Immature natural killer cell (primary cell): ENCODE results near the gene ARHGEF37. TPM values are rescaled to one million over a fixed set of nuclear protein-coding genes. Genes with fewer than 3 reads are reported as not detected.

ENCODE experiments used
- DNase-seq, 3 donors: peaks; one replicate each; pipeline ENCODE4 v3.0.0; 2022; ENCODE audit warnings: mixed read lengths in 1 of 3
- H3K27ac Mint-ChIP-seq, 6 donors: one replicate each; pipeline ENCODE4 v1.8.0; 2020; ENCODE audit warnings: mixed read lengths in 6 of 6, mild to moderate bottlenecking in 5 of 6, inconsistent platforms in 4 of 6, moderate library complexity in 3 of 6
- H3K27me3 Mint-ChIP-seq, 3 donors: one replicate each; pipeline ENCODE4 v1.8.0; 2020 to 2021; ENCODE audit warnings: low read depth in 3 of 3, mild to moderate bottlenecking in 3 of 3, mixed read lengths in 3 of 3, moderate library complexity in 3 of 3, inconsistent platforms in 1 of 3
- H3K36me3 Mint-ChIP-seq, 3 donors: one replicate each; pipeline ENCODE4 v1.8.0; 2020; ENCODE audit warnings: mixed read lengths in 3 of 3, inconsistent platforms in 2 of 3, mild to moderate bottlenecking in 2 of 3
- H3K4me1 Mint-ChIP-seq, 2 donors: one replicate each; pipeline ENCODE4 v1.8.0; 2020; ENCODE audit warnings: inconsistent platforms in 2 of 2, mild to moderate bottlenecking in 2 of 2, mixed read lengths in 2 of 2, moderate library complexity in 1 of 2
- H3K4me3 Mint-ChIP-seq, 5 donors: one replicate each; pipeline ENCODE4 v1.8.0; 2020; ENCODE audit warnings: mild to moderate bottlenecking in 5 of 5, mixed read lengths in 5 of 5, inconsistent platforms in 3 of 5, moderate library complexity in 3 of 5
- H3K9me3 Mint-ChIP-seq, 6 donors: one replicate each; pipeline ENCODE4 v1.8.0; 2020; ENCODE audit warnings: mild to moderate bottlenecking in 6 of 6, mixed read lengths in 6 of 6, inconsistent platforms in 4 of 6, moderate library complexity in 3 of 6
- polyA plus RNA-seq, 3 donors: library from polyadenylated mRNA; unstranded; fragments of 300-500 nt; fragmentation: Illumina TruSeq; gene quantifications; one replicate each; pipeline ENCODE4 v1.2.3, GENCODE V29; 2021

The ARHGEF37 gene
- polyA plus RNA-seq, 3 donors from 2014 or later: 0.47 TPM; not detected in 2

DNA sequence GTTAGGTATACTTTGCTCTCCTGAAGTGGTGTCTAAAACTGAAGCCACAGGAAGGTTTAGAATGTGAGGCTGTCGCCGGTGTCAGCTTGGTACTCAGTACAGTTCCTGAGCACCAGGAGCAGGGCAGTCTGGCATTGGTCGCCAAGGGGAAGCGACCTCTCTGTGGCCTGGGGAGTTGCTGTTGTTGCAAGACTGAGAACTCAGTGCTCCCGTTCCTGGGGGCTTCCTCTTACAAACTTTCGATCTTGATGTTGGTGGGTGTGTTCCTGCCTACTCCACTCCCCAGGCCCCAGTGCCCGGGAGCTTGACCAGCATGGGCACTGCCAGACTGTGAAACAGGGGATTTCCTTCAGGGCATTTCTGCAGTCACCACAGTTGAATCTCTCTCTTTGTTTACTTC, 96.4 kb downstream of the ARHGEF37 start:
- H3K9me3 Mint-ChIP-seq: peaks cover 0 to 4% (median 0%) of the 10 kb centered on the region in 6 donors
- H3K36me3 Mint-ChIP-seq: no peaks in the 10 kb centered on the region
- DNase-seq: no peak
- H3K27me3 Mint-ChIP-seq: peaks cover 2 to 10% (median 4%) of the 10 kb centered on the region in 3 donors
- H3K4me3 Mint-ChIP-seq: no peak overlapping the region
- no peaks in the 10 kb centered on the region for H3K4me1 Mint-ChIP-seq
- no peak overlapping the region for H3K27ac Mint-ChIP-seq

DNA sequence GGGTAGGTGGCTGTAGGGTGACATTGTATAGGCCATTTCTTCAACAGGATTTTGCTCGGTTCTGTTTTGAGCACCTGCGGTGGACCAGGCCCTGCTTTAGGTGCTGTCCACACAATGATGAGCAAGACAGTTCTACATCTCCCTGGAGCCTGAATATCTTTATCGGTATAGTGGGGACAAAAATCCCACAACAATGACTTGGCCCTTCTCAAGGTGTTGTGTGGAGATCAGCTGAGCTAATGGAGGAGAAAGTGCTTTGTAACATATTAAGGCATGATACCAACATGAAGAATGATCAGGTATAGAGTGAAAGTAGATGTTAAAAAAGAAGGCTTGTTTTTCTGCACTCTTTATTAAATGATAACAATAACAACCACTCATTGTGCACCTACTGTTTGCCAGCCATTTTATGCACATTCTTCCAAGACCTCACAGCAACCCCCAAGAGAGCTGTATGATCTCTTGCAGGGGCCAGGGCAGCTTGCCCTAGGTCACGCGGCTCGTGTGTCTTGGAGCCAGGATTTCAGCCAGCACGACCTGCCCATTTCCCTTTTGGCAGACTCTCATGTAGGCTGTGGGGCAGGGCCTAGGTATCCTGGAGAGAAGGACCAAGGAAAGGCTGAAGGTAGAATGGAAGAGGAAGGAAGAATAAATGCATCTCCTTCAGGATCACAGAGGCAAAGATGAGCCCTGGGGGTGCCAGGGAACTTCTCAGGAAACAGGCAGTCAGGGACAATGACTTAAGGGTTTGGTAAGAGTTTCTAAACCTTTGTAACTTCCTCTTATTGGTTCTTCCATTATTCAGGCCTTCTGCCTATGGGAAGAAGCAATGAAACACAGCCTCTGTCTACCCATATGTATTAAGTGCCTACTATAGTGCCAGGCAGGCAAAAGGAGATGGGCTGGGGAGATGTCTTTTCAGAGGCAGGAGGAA, 98.8 kb downstream of the ARHGEF37 start:
- Mint-ChIP-seq H3K4me1 (no peaks in the 10 kb centered on the region), H3K36me3 (no peaks in the 10 kb centered on the region), H3K9me3 (no peaks in the 10 kb centered on the region), H3K27ac (no peak overlapping the region), H3K4me3 (no peak overlapping the region), H3K27me3 (peaks cover 4 to 15% (median 6%) of the 10 kb centered on the region in 3 donors)
- no peak for DNase-seq

DNA sequence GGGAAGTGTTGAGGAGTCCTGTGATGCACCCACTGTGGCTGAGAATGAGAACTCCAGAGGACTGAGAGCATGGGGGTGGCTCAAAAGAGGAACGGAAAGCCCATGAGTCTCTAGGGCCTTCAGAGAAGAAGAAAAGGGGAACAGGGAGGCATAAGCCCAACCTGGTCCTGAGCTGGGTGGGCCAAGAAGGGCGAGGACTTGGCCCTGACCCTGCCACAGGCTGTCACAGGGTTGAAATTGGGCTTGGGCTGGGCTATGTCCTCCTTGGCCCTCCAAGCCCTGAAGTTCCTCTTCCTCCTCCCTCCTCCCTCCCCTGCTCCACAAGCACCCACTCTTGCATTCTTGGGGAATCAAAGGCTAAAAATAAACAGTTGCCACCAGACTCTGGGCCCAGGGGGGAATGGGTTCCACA, 99.5 kb downstream of the ARHGEF37 start:
- no peaks in the 10 kb centered on the region for H3K36me3 Mint-ChIP-seq
- no peak overlapping the region for H3K4me3 Mint-ChIP-seq
- H3K27ac Mint-ChIP-seq: no peak overlapping the region
- H3K9me3 Mint-ChIP-seq: no peaks in the 10 kb centered on the region
- H3K27me3 Mint-ChIP-seq: peaks cover 4 to 15% (median 6%) of the 10 kb centered on the region in 3 donors
- H3K4me1 Mint-ChIP-seq: no peaks in the 10 kb centered on the region
- no peak for DNase-seq

DNA sequence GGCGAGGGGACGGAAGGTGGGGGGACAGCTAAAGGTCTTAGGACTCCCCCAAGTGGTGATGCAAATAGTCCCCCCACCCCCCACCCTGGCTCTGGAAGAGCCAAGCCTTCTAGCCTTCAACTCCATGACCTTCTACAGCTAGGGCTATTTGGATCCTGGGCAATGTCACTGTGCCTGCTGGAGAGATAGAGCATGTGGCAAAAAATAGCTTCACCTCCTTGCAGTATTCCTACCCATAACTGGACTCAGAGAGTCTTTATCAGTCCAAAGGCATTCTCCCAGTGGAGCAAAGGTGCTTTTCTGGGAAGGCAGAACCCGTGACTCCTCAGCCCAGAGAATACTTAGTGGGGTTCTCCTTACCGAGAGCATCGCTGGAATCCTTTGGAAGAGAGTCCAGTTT, 100.0 kb downstream of the ARHGEF37 start:
- no peaks in the 10 kb centered on the region for H3K4me1 Mint-ChIP-seq
- H3K27ac Mint-ChIP-seq: no peak overlapping the region
- H3K9me3 Mint-ChIP-seq: no peaks in the 10 kb centered on the region
- no peak overlapping the region for H3K4me3 Mint-ChIP-seq
- H3K27me3 Mint-ChIP-seq: peaks cover 4 to 11% (median 6%) of the 10 kb centered on the region in 3 donors
- no peak for DNase-seq
- no peaks in the 10 kb centered on the region for H3K36me3 Mint-ChIP-seq

DNA sequence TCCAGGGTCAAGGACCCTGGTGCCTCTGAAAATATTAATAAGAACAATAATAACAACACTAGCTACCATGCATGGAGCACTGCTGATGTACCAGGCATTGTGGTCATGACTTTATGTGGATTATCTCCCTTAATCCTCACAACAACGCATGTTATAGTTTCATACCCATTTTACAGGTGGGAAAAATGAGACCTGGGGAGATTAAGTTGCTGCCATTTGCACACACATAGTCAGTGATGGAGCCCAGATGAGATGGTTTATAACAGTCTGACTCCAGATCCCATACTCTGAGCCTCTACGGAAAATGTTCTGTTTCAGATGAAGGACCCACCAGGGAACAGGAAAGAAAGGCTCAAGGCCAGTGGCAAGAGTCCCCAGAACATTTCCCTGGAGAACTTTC, 100.6 kb downstream of the ARHGEF37 start:
- peaks cover 3 to 11% (median 6%) of the 10 kb centered on the region in 3 donors for H3K27me3 Mint-ChIP-seq
- no peaks in the 10 kb centered on the region for H3K36me3 Mint-ChIP-seq
- no peak overlapping the region for H3K4me3 Mint-ChIP-seq
- DNase-seq: no peak
- H3K4me1 Mint-ChIP-seq: no peaks in the 10 kb centered on the region
- H3K9me3 Mint-ChIP-seq: no peaks in the 10 kb centered on the region
- no peak overlapping the region for H3K27ac Mint-ChIP-seq

DNA sequence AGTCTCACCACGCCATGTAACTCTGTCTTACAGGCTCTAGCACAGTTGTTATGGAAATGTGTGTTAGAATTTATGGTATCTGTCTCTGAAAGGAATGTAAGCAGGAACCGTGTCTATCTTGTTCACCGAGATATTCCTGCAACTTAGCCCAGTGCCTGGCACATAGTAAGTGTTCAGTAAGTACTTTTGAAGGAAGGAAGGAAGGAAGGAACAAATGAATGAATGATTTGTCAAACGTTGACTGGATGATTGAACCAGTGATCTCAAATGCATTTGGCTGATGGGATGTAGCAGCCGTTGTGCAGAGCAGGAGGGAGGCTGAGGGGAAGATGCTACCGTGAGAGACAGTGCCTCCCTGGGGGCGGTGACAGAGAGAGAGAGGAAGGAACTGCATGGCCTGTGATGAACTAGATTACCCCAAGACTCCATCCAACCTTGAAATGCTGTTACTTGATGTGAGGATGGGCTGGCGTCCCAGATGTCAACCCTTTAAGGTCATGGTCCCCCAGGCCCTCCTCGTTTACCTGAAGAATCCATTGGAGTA, 101.3 kb downstream of the ARHGEF37 start:
- Mint-ChIP-seq H3K27ac (no peak overlapping the region), H3K9me3 (no peaks in the 10 kb centered on the region), H3K4me1 (no peaks in the 10 kb centered on the region), H3K4me3 (no peak overlapping the region), H3K36me3 (no peaks in the 10 kb centered on the region), H3K27me3 (peaks cover 2 to 11% (median 6%) of the 10 kb centered on the region in 3 donors)
- no peak for DNase-seq

DNA sequence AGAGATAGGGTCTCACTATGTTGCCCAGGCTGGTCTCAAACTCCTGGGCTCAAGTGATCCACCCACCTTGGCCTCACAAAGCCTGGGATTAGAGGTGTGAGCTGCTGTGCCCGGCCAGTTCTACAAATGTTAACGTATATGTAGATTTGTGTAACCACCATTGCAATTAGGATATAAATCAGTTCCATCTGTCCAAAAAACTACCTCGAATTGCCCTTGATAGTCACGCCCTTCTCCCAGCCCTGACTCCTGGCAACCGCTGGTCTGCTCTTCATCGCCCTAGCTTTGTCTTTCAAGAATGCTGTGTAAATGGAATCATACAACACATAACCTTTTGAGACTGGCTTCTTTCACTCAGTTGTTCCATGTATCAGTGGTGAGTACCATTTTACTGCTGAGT, 102.7 kb downstream of the ARHGEF37 start:
- Mint-ChIP-seq H3K36me3 (no peaks in the 10 kb centered on the region), H3K4me3 (no peak overlapping the region), H3K27me3 (peaks cover 2 to 19% (median 6%) of the 10 kb centered on the region in 3 donors), H3K27ac (no peak overlapping the region), H3K4me1 (no peaks in the 10 kb centered on the region), H3K9me3 (no peaks in the 10 kb centered on the region)
- DNase-seq: no peak

DNA sequence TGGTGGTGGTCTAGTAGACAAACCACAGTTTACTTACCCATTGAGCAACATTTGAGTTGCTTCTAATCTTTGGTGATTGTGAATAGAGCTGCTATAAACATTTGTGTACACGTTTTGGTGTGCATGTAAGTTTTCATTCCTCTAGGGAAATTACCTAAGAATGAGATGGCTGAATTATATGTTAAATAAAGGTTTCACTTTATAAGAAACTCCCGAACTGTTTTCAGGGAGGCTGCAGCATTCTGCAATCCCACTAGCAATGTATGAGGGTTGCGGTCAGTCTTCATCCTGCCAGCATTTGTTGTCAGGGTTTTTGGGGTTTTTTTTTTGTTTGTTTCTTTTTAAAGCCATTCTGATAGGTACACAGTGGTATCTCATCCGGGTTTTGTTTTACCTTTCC, 103.1 kb downstream of the ARHGEF37 start:
- no peak for DNase-seq
- no peaks in the 10 kb centered on the region for H3K4me1 Mint-ChIP-seq
- peaks cover 2 to 19% (median 6%) of the 10 kb centered on the region in 3 donors for H3K27me3 Mint-ChIP-seq

More for the DNA sequence above, 103.1 kb downstream of the ARHGEF37 start:
- Mint-ChIP-seq H3K9me3 (no peaks in the 10 kb centered on the region), H3K36me3 (no peaks in the 10 kb centered on the region), H3K4me3 (no peak overlapping the region), H3K27ac (no peak overlapping the region)

Other genes with a start within 250 kb of the ARHGEF37 start
- gene GRPEL2, start 236.0 kb upstream of the ARHGEF37 start, polyA plus RNA-seq: 1 to 10 TPM in 2 of 3 donors, under 1 TPM in 1; 0.88 to 4.5 (median 2.6) TPM
- gene PCYOX1L, start 223.5 kb upstream of the ARHGEF37 start, polyA plus RNA-seq: 1 to 10 TPM; 3.7 to 8.7 (median 6.8) TPM
- gene IL17B, start 202.2 kb upstream of the ARHGEF37 start, polyA plus RNA-seq: not detected
- 100 to 1,000 TPM; 106 to 146 (median 134) TPM for gene CSNK1A1, start 30.1 kb upstream of the ARHGEF37 start, polyA plus RNA-seq
- under 1 TPM in 1 of 3 donors, not detected in 2; 0.62 TPM for gene PPARGC1B, start 148.8 kb downstream of the ARHGEF37 start, polyA plus RNA-seq